K562 (cell line): ENCODE results near the gene PCCA. TPM values are rescaled to one million over a fixed set of nuclear protein-coding genes. Genes with fewer than 3 reads are reported as not detected.

Experiments
- ATAC-seq: fragments of 200-7000 bp; cut with Tn5 transposase; 3 replicates; pipeline ENCODE4 v1.9.1; 2020; ENCODE audit warnings: moderate library complexity
- BruUV-seq: library from RNA; stranded (reverse); fragments of 400-500 nt; replicated peaks from 2 replicates; lab custom pipeline; 2021; lab: Mats Ljungman, UMichigan
- CTCF ChIA-PET: fragments of 300-600 bp; formaldehyde crosslinking; extraction: SDS; loops from one replicate; lab custom pipeline; 2021; ENCODE audit warnings: low intra/inter-chr PET ratio; lab: Yijun Ruan, JAX
- POLR2A ChIA-PET: fragments of 300-600, 350-650 bp; sonication (Branson Sonifier 250); formaldehyde crosslinking; extraction: SDS; loops from one replicate; lab custom pipeline; 2021; ENCODE audit warnings: antibody characterized with exemption, inconsistent platforms; lab: Yijun Ruan, JAX
- DNase-seq, 4 experiments: peaks; one replicate each; pipeline versions ENCODE4 v3.0.0 to v3.0.0-alpha.2; 2011 to 2018; ENCODE audit warnings: low spot score in 3 of 4, mixed read lengths in 3 of 4; ENCODE audit errors: extremely low read depth in 1 of 4
- FAIRE-seq: peaks from 2 replicates; lab custom pipeline; 2011; peaks lifted over from hg19 to GRCh38; lab: Jason Lieb, UNC
- H2AFZ ChIP-seq: 2 replicates; pipeline ENCODE4 v1.6.0; 2011; ENCODE audit warnings: low read depth, low read length, control low read depth, inconsistent platforms
- H3K27ac ChIP-seq: fragments of 200-600 bp; 3 replicates; pipeline ENCODE4 v1.8.0; 2011; ENCODE audit warnings: low read depth, mild to moderate bottlenecking, control low read depth, inconsistent platforms, low read length, moderate library complexity, mixed read lengths; ENCODE audit errors: extremely low read depth
- H3K27me3 ChIP-seq, 2 experiments: fragments of 300-600 bp in 1 of 2; 2 replicates in 1 of 2; 3 replicates in 1 of 2; pipeline versions ENCODE4 v1.6.0 to v1.8.0; 2011; ENCODE audit warnings: inconsistent platforms in 2 of 2, low read length in 2 of 2, mild to moderate bottlenecking in 1 of 2, mixed read lengths in 1 of 2, moderate library complexity in 1 of 2; ENCODE audit not compliant: control insufficient read depth in 2 of 2, insufficient read depth in 2 of 2
- H3K36me3 ChIP-seq: fragments of 300-600 bp; 3 replicates; pipeline ENCODE4 v1.8.0; 2011; ENCODE audit warnings: mild to moderate bottlenecking, low read length, inconsistent platforms; ENCODE audit not compliant: control insufficient read depth, insufficient read depth
- H3K4me1 ChIP-seq, 2 experiments: fragments of 200-600 bp in 1 of 2; replicated peaks in 1 of 2; 2 replicates in 1 of 2; 3 replicates in 1 of 2; pipeline versions ENCODE4 v1.5.1 to v1.8.0; 2011; ENCODE audit warnings: inconsistent platforms in 2 of 2, low read length in 2 of 2, mild to moderate bottlenecking in 1 of 2, mixed read lengths in 1 of 2, moderate library complexity in 1 of 2; ENCODE audit not compliant: control insufficient read depth in 2 of 2, insufficient read depth in 2 of 2
- H3K4me2 ChIP-seq: 2 replicates; pipeline ENCODE4 v1.6.1; 2011; ENCODE audit warnings: low read length, control low read depth, inconsistent platforms, mixed read lengths; ENCODE audit not compliant: insufficient read depth
- H3K4me3 ChIP-seq: fragments of 200-600 bp; sonication (generic), shearing (Covaris generic); 2 replicates; pipeline ENCODE4 v1.5.1; 2016; ENCODE audit warnings: control low read depth, inconsistent platforms
- H3K79me2 ChIP-seq: fragments of 200-600 bp; 3 replicates; pipeline ENCODE4 v1.8.0; 2011; ENCODE audit warnings: low read length, inconsistent platforms; ENCODE audit not compliant: control insufficient read depth, insufficient read depth
- H3K9ac ChIP-seq, 2 experiments: 2 replicates each; pipeline versions ENCODE4 v1.6.0 to v1.6.1; 2011; ENCODE audit warnings: low read depth in 2 of 2, low read length in 2 of 2, control low read depth in 1 of 2, inconsistent platforms in 1 of 2, mild to moderate bottlenecking in 1 of 2, mixed read lengths in 1 of 2; ENCODE audit not compliant: insufficient read depth in 1 of 2
- H3K9me1 ChIP-seq: one replicate; pipeline ENCODE4 v1.6.0; 2011; ENCODE audit warnings: inconsistent platforms, mild to moderate bottlenecking, low read length, moderate library complexity; ENCODE audit not compliant: control insufficient read depth, insufficient read depth
- H3K9me3 ChIP-seq: replicated peaks from 2 replicates; pipeline ENCODE4 v1.5.1; 2011; ENCODE audit warnings: low read depth, low read length, inconsistent platforms; ENCODE audit not compliant: control insufficient read depth, insufficient read depth
- H4K20me1 ChIP-seq: replicated peaks from 2 replicates; pipeline ENCODE4 v1.6.1; 2011; ENCODE audit warnings: low read length, inconsistent platforms, mixed read lengths; ENCODE audit not compliant: control insufficient read depth, insufficient read depth
- LCOR ChIP-seq: sonication (generic); formaldehyde crosslinking; IDR thresholded peaks from 2 replicates; pipeline ENCODE4 v1.8.0; 2022; ENCODE audit warnings: mild to moderate bottlenecking, missing genetic modification reagents
- MEIS2 ChIP-seq: fragments of 450-650 bp; IDR thresholded peaks from 2 replicates; pipeline ENCODE4 v1.6.1; 2014; ENCODE audit warnings: mild to moderate bottlenecking; ENCODE audit not compliant: partially characterized antibody
- WGBS: fragments of 100-300 bp; shearing (Covaris generic); methylation state at CpG from one replicate; pipeline ENCODE4 v1.1.6; 2016; ENCODE audit warnings: low coverage, mixed read lengths; ENCODE audit not compliant: insufficient coverage; ENCODE audit errors: missing lambda C conversion rate; 5-methylcytosine and 5-hydroxymethylcytosine counted together
- in situ Hi-C: fragments of 300-500 bp; cut with MboI; formaldehyde crosslinking; loops from 4 replicates; pipeline ENCODE4 v1.15.0; 2018; ENCODE audit warnings: inconsistent platforms, mixed read lengths
- intact Hi-C: fragments of 100-400 bp; cut with micrococcal nuclease; formaldehyde crosslinking; loops from 2 replicates; pipeline ENCODE4 v1.14.2; 2022
- polyA plus RNA-seq, 8 experiments: library from polyadenylated mRNA; depleted of rRNA in 4 of 8; stranded (reverse) in 5 of 8; unstranded in 3 of 8; fragments of >200 nt; fragmentation: Nextera tagmentation in 2 of 8; fragmentation: Illumina TruSeq in 1 of 8; extraction: Ambion mirVana in 2 of 8; extraction: Trizol in 1 of 8; gene quantifications; 2 replicates each; pipeline versions ENCODE4 v1.2.1 to v1.2.3, GENCODE V29; 2011 to 2014; ENCODE audit warnings: inconsistent platforms in 1 of 8, missing spikeins in 1 of 8
- total RNA-seq, 7 experiments: library from RNA; depleted of rRNA in 6 of 7; stranded (reverse); fragments of >200 nt in 6 of 7; fragmentation: Illumina TruSeq in 2 of 7; extraction: Trizol in 2 of 7; gene quantifications; 2 replicates each; pipeline versions ENCODE4 v1.2.1 to v1.2.3, GENCODE V29; 2011 to 2021; ENCODE audit warnings: low replicate concordance in 1 of 7
- TF ChIP-seq, protein P1 (sequence below): fragments of 450-650 bp; IDR thresholded peaks from 2 replicates; pipeline ENCODE4 v1.6.1; 2016
- TF ChIP-seq, protein P2 (sequence below), 2 experiments: IDR thresholded peaks in 1 of 2; conservative IDR thresholded peaks in 1 of 2; 2 replicates each; pipeline ENCODE4 v1.6.1; 2016; ENCODE audit warnings: low read depth in 2 of 2, mild to moderate bottlenecking in 1 of 2, missing compliant biosample characterization in 1 of 2, missing genetic modification characterization in 1 of 2, moderate library complexity in 1 of 2

Gene PCCA
- total and polyA plus RNA-seq, 9 of the 15 experiments (the other 6 are each of a cell fraction or from before 2014, with no cell fraction given) = 5.2 to 14.1 (median 9.7) TPM

DNA sequence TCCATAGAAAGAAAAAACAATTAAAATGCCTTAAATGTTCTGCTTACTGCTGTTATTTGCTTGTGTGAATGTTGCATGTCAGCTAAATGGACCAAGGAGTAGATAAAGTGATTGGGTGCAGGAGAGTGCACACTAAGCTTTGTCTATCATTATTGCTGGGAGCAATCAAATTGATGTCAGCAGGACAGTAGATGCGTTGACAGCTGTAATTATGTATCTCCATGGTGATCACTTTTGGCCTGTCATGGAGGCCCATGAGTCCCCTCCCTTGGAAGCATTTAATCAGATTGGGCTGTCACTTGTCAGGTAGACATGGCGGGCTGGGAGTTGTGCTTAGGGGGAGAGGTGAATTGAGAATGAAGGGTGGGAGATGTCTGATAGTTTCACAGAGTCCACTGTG is 215.3 kb downstream of the PCCA start:
- no peaks in the 10 kb centered on the region for H3K4me1 ChIP-seq
- intact Hi-C loops = no loop called here
- FAIRE-seq = no peak
- H3K36me3 ChIP-seq = no peaks in the 10 kb centered on the region
- no peaks in the 10 kb centered on the region for H3K79me2 ChIP-seq
- H4K20me1 ChIP-seq = no peaks in the 10 kb centered on the region
- H3K27me3 ChIP-seq = no peaks in the 10 kb centered on the region
- no peak for DNase-seq
- no peak overlapping the region for H3K4me2 ChIP-seq
- H3K9me3 ChIP-seq = no peaks in the 10 kb centered on the region
- TF ChIP-seq, protein P1, sequence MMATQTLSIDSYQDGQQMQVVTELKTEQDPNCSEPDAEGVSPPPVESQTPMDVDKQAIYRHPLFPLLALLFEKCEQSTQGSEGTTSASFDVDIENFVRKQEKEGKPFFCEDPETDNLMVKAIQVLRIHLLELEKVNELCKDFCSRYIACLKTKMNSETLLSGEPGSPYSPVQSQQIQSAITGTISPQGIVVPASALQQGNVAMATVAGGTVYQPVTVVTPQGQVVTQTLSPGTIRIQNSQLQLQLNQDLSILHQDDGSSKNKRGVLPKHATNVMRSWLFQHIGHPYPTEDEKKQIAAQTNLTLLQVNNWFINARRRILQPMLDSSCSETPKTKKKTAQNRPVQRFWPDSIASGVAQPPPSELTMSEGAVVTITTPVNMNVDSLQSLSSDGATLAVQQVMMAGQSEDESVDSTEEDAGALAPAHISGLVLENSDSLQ = peak; percentile 38; the same call in 1 of the 2 replicates
- no peak for TF ChIP-seq LCOR (CRISPR knock-in tag)
- TF ChIP-seq MEIS2 = peak; percentile 40
- TF ChIP-seq, protein P2, sequence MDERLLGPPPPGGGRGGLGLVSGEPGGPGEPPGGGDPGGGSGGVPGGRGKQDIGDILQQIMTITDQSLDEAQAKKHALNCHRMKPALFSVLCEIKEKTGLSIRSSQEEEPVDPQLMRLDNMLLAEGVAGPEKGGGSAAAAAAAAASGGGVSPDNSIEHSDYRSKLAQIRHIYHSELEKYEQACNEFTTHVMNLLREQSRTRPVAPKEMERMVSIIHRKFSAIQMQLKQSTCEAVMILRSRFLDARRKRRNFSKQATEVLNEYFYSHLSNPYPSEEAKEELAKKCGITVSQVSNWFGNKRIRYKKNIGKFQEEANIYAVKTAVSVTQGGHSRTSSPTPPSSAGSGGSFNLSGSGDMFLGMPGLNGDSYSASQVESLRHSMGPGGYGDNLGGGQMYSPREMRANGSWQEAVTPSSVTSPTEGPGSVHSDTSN (CRISPR knock-in tag; IDR thresholded peaks at IDR 0.05; ENCODE audit: low read depth) = no peak
- TF ChIP-seq, protein P2 (tag; conservative IDR thresholded peaks at IDR 0.05; ENCODE audit: low read depth) = peak; percentile 55
- no peak overlapping the region for H3K4me3 ChIP-seq
- no peak overlapping the region for H3K27ac ChIP-seq
- H3K9ac ChIP-seq = no peak overlapping the region
- BruUV-seq = no TSS peak
- in situ Hi-C loops = no loop called here
- H3K9me1 ChIP-seq = no peaks in the 10 kb centered on the region
- CTCF ChIA-PET = no interaction called here
- POLR2A ChIA-PET = no interaction called here
- ATAC-seq = no peak
- H2AFZ ChIP-seq = no peak overlapping the region
- WGBS = 45% methylated on average over 2 of the region's 2 CpGs
